CD4-positive, alpha-beta T cell treated with Interleukin-12 subunit alpha and Interleukin-12 subunit beta, for 1 hour (primary cell): ENCODE results near the gene PHC2.
A peak's percentile ranks its signal among the peaks of the same experiment; 100 is the strongest.

Source experiments
- DNase-seq: peaks from one replicate; pipeline ENCODE4 v3.0.0-alpha.2; 2020

Gene PHC2

GRCh38 chr1:33454646-33455282 lies 23.9 kb upstream of the PHC2 start:
- no peak for DNase-seq

- DNase-seq: no peak
Measured at GRCh38 chr1:33446590-33446989, 15.7 kb upstream of the PHC2 start.

- no peak for DNase-seq
Measured at GRCh38 chr1:33445108-33445507, 14.2 kb upstream of the PHC2 start.

- DNase-seq: no peak
Measured at GRCh38 chr1:33443705-33444180, 12.8 kb upstream of the PHC2 start.

GRCh38 chr1:33443080-33443704 lies 12.3 kb upstream of the PHC2 start:
- DNase-seq: no peak

GRCh38 chr1:33442141-33442540 lies 11.2 kb upstream of the PHC2 start:
- no peak for DNase-seq

GRCh38 chr1:33441088-33441745 lies 10.3 kb upstream of the PHC2 start:
- no peak for DNase-seq

- no peak for DNase-seq
Measured at GRCh38 chr1:33439662-33440061, 8.8 kb upstream of the PHC2 start.

- DNase-seq: no peak
Measured at GRCh38 chr1:33438364-33439160, 7.7 kb upstream of the PHC2 start.

GRCh38 chr1:33436557-33437285 lies 5.8 kb upstream of the PHC2 start:
- DNase-seq: no peak

GRCh38 chr1:33435096-33435820 lies 4.4 kb upstream of the PHC2 start:
- DNase-seq: no peak

- DNase-seq: no peak
Measured at GRCh38 chr1:33434363-33434750, 3.5 kb upstream of the PHC2 start.

- DNase-seq: peak; percentile 22
Measured at GRCh38 chr1:33433509-33434362, 2.8 kb upstream of the PHC2 start.

- peak; percentile 9 for DNase-seq
Measured at GRCh38 chr1:33429856-33430691, 821 bp downstream of the PHC2 start.

- no peak for DNase-seq
Measured at GRCh38 chr1:33429332-33429731, 1.6 kb downstream of the PHC2 start.

- DNase-seq: no peak
Measured at GRCh38 chr1:33428661-33429060, 2.2 kb downstream of the PHC2 start.

- DNase-seq: no peak
Measured at GRCh38 chr1:33426916-33427315, 4.0 kb downstream of the PHC2 start.

GRCh38 chr1:33425900-33426299 lies 5.0 kb downstream of the PHC2 start:
- no peak for DNase-seq

- DNase-seq: no peak
Measured at GRCh38 chr1:33424610-33425009, 6.3 kb downstream of the PHC2 start.

GRCh38 chr1:33424205-33424604 lies 6.7 kb downstream of the PHC2 start:
- DNase-seq: no peak
